Superior temporal gyrus (tissue), 1 donor: Measurements from ENCODE around the gene HNRNPU.

Experiments used
- DNase-seq: peaks from one replicate; pipeline ENCODE4 v3.0.0-alpha.2; 2016; ENCODE audit errors: extremely low spot score

Gene HNRNPU

DNA sequence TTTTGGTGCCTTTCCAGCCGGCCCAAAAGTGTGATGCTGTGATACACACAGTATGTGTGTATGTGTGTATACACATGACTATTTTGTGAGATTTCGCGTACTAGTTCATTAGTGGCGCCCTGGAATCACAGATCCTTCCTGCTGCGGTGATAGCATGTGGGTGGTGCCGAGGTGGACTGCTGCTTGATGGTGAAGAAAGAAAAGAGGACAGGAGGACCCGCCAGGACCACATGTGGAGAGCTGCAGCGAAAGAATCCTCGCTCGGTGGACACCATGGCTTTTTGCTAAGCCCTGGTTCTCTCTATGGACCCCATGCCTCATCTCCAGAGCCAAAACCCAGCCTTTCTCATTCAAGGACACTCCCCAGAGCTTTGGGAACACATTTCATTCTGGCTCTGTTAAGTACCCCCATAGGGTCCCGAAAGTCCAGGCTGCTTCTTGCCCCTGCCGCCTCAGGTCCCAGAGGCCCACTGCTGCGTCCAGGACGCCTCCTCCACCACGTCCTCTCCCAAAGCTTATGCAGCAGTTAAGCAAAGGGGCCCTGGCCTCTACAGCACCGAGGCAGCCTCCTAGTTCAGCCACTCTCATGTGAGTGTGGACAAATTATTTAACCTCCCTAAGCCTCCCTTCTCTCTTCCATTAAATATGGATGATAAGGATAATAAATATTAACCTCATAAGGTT lies 61.6 kb downstream of the HNRNPU start:
- no peak for DNase-seq

DNA sequence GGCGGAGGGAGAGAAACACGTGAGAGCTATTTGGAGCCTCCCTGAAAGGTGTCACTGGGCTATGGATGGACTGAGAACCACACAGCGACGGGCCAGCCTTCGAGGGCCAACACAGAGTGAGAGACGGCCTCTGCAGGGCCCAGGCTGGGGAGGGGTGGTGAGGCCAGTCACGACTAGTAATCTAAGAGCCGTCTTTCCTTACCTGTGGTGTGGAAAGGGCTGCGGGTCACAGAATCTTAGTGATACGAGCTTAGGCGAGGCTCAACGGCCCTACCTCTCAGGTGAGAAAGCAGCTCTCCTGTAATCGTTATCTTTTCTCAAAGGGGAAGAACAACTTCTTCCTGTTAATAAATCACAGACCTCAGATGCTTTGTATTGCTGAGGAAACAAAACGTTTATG lies 62.3 kb downstream of the HNRNPU start:
- DNase-seq = no peak

DNA sequence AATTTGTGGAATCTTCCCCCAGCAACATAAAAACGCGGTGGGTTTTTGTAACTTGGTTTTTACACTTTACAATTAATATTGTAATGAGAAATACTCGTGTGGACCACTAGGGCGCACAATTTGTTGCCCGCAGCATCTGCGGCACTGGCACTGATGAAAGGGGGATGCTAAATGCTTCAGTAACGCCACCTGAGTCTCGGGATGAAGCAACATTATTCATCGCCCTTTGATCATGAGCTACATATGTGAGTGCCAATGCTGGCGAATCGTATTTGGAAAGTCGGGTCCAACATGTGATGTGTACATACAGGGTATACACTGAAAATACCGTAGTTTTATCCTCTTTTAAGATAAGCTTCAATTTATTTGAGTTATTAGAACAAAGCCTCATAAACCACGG lies 63.1 kb downstream of the HNRNPU start:
- peak; percentile 62 for DNase-seq

DNA sequence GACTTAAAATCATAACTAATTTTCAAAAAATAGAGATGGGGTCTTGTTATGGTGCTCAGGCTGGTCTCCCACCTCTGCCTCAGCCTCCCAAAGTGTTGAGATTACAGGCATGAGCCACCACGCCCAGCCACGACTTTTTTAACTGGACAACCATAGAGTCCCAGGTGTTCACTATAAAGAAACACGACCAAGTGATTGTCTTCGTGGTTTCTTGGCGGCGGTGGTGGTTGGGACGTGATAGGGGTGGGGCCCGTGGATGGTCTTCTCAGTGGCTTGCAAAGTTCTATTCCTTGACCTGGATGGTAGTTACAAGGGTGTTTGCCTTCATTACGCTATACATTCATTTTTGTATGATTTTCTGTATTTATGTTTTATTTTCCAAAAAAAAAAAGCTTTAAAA lies 63.5 kb downstream of the HNRNPU start:
- no peak for DNase-seq
